Nucleus accumbens (tissue), 56 donors: ENCODE results near the gene REL.
"Not testable (repeated sequence)": the region's sequence is repeated elsewhere in the genome, so short reads cannot be mapped to it uniquely, and the experiment has no call there.

Source experiments
- DNase-seq, 56 donors: peaks; one replicate each; lab custom pipeline; 2025; lab: John Stamatoyannopoulos, UW

Gene REL

GRCh38 chr2:60867007-60867406 is 14.4 kb upstream of the REL start:
- no peak for DNase-seq

- DNase-seq, result peak in 1 of 56 donors; percentile 6
These were observed 13.5 kb upstream of the REL start for GRCh38 chr2:60867848-60868247.

- DNase-seq, result no peak
These were observed 12.6 kb upstream of the REL start for GRCh38 chr2:60868589-60869273.

DNA sequence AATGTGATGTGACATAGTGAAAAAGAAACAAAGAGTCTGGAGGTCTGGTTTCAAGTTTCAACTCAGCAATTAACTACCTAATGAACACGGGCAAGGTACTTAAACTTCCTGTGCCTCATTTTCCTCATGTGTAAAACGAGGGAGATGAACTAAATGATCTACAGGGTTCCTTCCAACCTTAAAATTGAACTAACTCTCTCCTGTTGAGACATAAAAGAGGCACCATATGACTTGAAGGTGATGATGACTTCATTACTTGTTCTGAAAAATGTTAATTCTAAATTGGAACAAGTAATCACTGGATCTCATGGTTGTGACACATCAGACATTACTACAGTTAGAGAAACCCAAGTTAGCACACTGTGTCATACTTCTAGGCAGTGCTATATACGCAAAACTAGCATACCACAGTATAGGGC is 8.9 kb upstream of the REL start:
- no peak for DNase-seq

DNA sequence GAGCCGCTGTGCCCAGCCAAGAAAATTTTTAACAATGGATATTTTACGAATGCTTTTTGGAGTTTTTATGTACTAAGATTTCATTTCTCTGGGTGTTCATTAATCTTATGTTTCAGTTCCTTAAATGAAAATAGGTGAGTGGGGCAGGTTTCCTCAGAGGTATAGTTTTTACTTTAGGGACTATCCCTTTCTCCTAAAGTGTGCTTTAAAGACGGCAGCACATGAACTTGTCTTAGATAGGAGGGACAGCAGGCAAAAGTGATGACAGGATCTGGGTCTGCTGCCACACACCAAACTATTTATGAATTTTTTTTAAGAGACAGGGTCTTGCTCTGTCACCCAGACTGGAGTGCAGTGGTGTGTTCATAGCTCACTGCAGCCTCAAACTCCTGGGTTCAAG is 8.0 kb upstream of the REL start:
- no peak for DNase-seq

GRCh38 chr2:60875520-60875919 is 5.9 kb upstream of the REL start:
- DNase-seq, result no peak

- DNase-seq, result no peak
These were observed 729 bp upstream of the REL start for GRCh38 chr2:60880643-60881046.

GRCh38 chr2:60882971-60883753 is 1.8 kb downstream of the REL start:
- DNase-seq, result peak in 4 of 56 donors; percentile 1 to 13 (median 2)

- DNase-seq, result no peak
These were observed 2.5 kb downstream of the REL start for GRCh38 chr2:60883896-60884295.

DNA sequence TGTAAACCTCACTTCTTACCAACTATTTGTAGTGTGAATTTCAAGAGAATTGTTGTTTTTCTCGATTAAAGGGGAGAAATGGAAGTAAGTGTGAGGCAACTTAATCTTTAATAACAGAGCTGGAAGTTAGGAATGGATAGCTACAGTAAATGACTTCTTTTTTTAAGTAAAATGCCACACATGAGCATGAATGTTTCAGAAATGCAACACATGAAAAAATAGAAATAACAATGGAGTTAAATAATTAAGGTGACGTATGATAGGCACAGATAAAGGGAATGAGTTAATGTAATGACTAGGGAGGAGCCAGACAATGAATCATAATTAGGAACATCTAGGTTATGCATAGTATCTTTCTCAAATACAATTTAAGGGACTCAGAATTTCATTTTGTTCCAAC is 3.4 kb downstream of the REL start:
- no peak for DNase-seq

DNA sequence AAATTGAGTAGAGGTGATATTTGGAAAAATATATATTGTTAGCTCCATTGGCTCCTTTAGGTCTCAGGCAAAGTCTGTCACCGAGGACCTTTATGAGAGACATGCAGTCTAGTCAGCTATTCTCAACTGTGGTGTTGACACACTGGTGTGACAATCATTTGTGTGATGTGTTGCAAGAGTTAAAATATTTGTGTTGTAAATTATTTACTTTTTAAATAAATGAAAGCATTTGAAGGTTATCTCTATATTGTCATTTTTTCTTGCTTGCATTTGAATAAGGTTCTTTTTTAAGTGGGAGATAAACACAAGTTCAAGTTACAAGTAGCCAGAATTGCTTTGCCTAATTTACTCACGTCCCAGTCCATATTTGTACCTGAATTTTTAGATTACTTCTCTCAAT is 4.3 kb downstream of the REL start:
- no peak for DNase-seq

GRCh38 chr2:60886991-60887390 is 5.6 kb downstream of the REL start:
- DNase-seq, result no peak

- no peak for DNase-seq
These were observed 7.5 kb downstream of the REL start for GRCh38 chr2:60888853-60889252.

DNA sequence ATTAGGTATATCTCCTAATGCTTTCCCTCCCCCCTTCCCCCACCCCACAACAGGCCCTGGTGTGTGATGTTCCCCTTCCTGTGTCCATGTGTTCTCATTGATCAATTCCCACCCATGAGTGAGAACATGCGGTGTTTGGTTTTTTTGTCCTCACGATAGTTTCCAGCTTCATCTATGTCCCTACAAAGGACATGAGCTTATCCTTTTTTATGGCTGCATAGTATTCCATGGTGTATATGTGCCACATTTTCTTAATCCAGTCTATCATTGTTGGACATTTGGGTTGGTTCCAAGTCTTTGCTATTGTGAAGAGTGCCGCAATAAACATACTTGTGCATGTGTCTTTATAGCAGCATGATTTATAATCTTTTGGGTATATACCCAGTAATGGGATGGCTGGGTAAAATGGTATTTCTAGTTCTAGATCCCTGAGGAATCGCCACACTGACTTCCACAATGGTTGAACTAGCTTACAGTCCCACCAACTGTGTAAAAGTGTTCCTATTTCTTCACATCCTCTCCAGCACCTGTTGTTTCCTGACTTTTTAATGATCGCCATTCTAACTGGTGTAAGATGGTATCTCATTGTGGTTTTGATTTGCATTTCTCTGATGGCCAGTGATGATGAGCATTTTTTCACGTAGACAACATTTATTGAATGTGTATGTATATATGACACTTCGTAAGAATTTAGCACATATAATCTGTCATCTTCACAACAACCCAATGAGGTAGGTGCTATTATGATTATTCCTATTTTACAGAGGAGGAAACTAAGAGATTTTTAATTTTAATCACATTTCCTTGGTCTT is 8.4 kb downstream of the REL start:
- not testable (repeated sequence) for DNase-seq

DNA sequence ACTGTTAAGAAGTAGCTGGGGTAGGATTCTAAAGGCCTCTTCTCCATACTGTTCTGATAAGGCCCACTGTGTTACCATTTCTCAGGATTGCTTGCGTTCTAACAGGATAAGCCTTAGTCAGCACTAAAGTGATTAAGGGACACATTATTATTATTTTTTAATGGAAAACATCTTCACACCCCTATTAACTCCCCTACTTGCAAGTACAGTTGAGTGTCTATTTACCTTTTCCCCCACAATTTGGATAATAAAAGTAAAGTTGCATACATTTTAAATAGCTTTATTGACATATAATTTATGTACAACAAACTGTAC is 9.0 kb downstream of the REL start:
- no peak for DNase-seq

GRCh38 chr2:60891180-60891579 is 9.8 kb downstream of the REL start:
- no peak for DNase-seq

DNA sequence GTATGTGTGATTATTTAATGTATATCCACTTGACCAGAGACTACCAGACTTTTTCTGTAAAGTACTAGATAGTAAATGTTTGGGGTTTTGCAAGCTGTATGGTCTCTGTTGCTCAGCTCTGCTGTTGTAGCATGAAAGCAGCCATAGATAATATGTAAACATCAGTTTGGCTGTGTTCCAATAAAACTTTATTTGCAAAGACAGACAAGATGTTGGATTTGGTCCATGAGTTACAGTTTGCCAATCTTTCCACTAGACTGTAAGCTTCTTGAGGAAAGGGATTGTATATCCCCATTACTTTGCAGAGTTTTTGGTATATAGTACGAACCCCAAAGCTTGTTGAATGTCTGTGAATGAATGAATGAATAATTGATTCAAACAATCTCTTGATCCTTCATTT is 17.2 kb downstream of the REL start:
- no peak for DNase-seq

DNA sequence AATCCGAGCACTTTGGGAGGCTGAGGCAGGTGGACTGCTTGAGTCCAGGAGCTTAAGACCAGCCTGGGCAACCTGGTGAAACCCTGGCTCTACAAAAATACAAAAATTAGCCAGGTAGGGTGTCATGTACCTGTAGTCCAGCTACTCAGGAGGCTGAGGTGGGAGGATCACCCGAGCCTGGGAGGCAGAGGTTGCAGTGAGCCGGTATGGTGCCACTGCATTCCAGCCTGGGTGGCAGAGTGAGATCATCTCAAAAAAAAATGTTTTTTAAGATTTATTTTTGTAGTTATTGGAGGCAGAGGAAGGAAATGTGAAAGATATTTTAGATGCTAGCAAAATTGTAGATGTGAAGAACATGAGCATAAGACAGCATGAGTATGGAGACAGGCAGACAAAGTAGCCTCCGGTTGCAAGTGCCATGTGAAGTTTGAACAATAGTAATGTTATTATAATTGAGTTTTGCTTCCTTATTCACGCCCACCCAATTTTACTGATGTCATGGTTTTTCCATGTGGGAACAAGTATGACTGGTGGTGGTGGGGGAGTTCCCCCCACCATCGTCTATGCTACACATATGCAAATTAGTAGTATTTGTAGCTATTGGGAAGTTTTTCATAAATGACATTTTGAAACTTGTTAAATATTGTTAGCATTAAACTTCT is 18.0 kb downstream of the REL start:
- DNase-seq, result no peak

DNA sequence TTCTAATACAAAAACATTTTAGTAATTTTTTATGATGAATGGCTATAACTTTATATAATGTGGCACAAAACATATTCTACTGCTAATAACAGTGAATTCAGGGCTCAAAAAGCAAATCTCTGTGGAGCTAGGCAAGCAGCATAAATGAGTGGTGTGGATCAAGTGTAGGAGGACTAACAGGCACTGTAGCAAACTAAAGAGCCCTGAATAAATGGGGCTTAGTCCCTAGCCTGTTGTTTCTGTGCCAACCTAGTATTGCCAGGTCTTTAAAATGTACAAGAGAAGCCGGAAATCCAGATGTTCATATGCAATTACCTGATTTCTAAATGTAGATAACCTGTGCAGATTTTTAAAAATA is 18.5 kb downstream of the REL start:
- no peak for DNase-seq

DNA sequence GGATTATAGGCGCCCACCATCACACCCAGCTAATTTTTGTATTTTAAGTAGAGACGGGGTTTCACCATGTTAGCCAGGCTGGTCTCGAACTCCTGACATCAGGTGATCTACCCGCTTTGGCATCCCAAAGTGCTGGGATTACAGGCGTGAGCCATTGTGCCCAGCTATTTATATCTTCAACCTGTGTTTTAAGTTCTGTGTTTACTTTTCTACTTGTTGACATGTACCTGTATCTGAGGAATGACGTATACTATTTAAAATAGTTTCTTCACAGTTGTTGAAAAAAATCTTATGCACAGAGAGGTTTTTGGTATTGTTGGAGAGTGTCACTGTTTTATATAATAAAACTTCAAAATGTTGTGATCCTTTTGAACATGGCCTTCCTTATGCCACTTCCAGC is 19.9 kb downstream of the REL start:
- not testable (repeated sequence) for DNase-seq

DNA sequence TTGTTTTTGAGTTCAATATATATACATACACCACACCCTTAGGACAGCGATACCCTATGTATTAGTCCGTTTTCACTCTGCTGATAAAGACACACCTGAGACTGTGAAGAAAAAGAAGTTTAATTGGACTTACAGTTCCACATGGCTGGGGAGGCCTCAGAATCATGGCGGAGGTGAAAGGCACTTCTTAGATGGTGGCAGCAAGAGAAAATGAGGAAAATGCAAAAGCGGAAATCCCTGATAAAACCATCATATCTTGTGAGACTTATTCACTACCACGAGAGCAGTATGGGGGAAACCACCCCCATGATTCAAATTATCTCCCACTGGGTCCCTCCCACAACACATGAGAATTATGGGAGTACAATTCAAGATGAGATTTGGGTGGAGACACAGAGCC is 24.5 kb downstream of the REL start:
- DNase-seq, result not testable (repeated sequence)
